Measurements from ENCODE around the gene LARP6. TPM values are rescaled to one million over a fixed set of nuclear protein-coding genes. Genes with fewer than 3 reads are reported as not detected.
A peak's percentile ranks its signal among the peaks of the same experiment; 100 is the strongest.
"Not testable (repeated sequence)": the region's sequence is repeated elsewhere in the genome, so short reads cannot be mapped to it uniquely, and the experiment has no call there.

The LARP6 gene
- total and polyA plus RNA-seq, 4 donors, result 4.2 to 8.7 (median 6.8) TPM

DNA sequence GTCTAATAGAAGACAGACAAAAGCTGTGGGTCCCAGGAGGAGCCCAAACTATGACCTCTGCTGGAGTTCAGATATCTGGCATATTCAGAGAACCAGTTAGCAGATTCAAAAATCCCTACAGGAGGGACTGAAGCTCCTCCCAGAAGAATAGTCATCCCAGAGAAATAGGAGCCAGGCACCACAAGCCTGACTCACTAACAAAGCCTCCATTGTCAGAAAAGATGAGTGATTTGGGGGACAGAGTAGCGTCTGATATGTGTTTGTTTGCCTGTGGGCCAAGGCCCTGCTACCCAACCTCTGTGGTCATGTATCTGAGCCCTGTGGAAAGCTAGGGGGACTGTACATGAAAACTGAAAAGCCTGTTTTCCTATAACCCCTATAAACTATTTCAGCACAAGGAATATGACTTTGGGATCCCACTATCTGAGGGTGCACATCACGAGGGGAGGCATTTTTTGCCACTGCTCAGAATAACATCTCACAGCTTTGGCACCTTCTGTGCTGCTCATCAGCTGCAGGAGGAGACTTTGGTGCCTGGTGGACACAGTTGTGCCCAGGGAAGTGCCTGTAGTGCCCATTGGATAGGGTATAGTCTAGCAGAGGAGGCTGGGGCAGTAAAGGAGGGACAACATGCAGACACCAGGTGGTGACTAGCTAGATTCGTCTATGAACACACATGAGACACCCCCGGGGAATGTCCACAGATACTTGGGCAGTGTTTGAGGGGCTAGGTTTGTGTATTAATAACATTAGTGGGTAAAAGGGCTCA, 9.7 kb upstream of the LARP6 start:
- Histone ChIP-seq H3K4me1 (ENCODE audit: control insufficient read depth in 5 of 5, insufficient read depth in 5 of 5, low read length in 5 of 5) (peaks cover 4 to 21% (median 9%) of the 10 kb centered on the region in 5 donors), H3K36me3 (ENCODE audit: control insufficient read depth in 4 of 4, insufficient read depth in 4 of 4, low read length in 4 of 4) (no peaks in the 10 kb centered on the region), H3K9me3 (ENCODE audit: control insufficient read depth in 4 of 4, insufficient read depth in 3 of 4, low read length in 3 of 4) (peaks cover 0 to 2% (median 0%) of the 10 kb centered on the region in 4 donors), H3K27me3 (ENCODE audit: control insufficient read depth in 3 of 3, insufficient read depth in 3 of 3, low read length in 2 of 3) (no peaks in the 10 kb centered on the region), H3K9ac (ENCODE audit: insufficient read depth in 1 of 2, low read length in 2 of 2) (no peak overlapping the region), H3K4me3 (no peak overlapping the region), H3K27ac (ENCODE audit: low read depth in 1 of 2, low read length in 1 of 2) (peak overlapping the region in 1 of 2 donors; percentile 39)
- 70 to 96% methylated on average over 4 of the region's 4 CpGs for WGBS, 2 donors
- TF ChIP-seq, protein P1, sequence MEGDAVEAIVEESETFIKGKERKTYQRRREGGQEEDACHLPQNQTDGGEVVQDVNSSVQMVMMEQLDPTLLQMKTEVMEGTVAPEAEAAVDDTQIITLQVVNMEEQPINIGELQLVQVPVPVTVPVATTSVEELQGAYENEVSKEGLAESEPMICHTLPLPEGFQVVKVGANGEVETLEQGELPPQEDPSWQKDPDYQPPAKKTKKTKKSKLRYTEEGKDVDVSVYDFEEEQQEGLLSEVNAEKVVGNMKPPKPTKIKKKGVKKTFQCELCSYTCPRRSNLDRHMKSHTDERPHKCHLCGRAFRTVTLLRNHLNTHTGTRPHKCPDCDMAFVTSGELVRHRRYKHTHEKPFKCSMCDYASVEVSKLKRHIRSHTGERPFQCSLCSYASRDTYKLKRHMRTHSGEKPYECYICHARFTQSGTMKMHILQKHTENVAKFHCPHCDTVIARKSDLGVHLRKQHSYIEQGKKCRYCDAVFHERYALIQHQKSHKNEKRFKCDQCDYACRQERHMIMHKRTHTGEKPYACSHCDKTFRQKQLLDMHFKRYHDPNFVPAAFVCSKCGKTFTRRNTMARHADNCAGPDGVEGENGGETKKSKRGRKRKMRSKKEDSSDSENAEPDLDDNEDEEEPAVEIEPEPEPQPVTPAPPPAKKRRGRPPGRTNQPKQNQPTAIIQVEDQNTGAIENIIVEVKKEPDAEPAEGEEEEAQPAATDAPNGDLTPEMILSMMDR (IDR thresholded peaks at IDR 0.05; ENCODE audit: control extremely low read depth, extremely low read depth), result no peak
- DNase-seq (no peak), ATAC-seq (ENCODE audit: insufficient read depth, low FRiP score) (no peak)

DNA sequence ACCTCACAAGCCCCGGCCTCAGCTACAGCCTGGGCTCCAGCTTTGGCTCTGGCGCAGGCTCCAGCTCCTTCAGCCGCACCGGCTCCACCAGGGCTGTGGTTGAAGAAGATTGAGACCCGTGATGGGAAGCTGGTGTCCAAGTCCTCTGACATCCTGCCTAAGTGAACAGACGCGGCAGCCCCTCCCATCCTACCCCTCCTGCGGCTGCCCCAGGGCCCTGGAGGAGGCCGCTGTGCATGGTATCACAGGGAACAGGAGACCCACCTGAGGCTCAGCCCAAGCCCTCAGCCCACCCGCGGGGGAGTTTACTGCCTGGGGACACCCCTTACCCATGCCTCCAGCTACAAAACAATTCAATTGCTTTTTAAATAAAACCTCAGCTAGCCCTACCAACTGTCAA, 6.0 kb upstream of the LARP6 start:
- 83 to 93% methylated on average over 11 of the region's 11 CpGs for WGBS, 2 donors
- TF ChIP-seq, protein P1 (IDR thresholded peaks at IDR 0.05; ENCODE audit: control extremely low read depth, extremely low read depth), result no peak
- ATAC-seq (ENCODE audit: insufficient read depth, low FRiP score), result no peak
- no peaks in the 10 kb centered on the region for H3K36me3 ChIP-seq (ENCODE audit: control insufficient read depth in 4 of 4, insufficient read depth in 4 of 4, low read length in 4 of 4)
- peaks cover 0 to 2% (median 0%) of the 10 kb centered on the region in 4 donors for H3K9me3 ChIP-seq (ENCODE audit: control insufficient read depth in 4 of 4, insufficient read depth in 3 of 4, low read length in 3 of 4)
- no peak for DNase-seq
- peaks cover 0 to 24% (median 7%) of the 10 kb centered on the region in 5 donors for H3K4me1 ChIP-seq (ENCODE audit: control insufficient read depth in 5 of 5, insufficient read depth in 5 of 5, low read length in 5 of 5)
- no peak overlapping the region for H3K9ac ChIP-seq (ENCODE audit: insufficient read depth in 1 of 2, low read length in 2 of 2)
- no peak overlapping the region for H3K27ac ChIP-seq (ENCODE audit: low read depth in 1 of 2, low read length in 1 of 2)
- peaks cover 0 to 3% (median 2%) of the 10 kb centered on the region in 3 donors for H3K27me3 ChIP-seq (ENCODE audit: control insufficient read depth in 3 of 3, insufficient read depth in 3 of 3, low read length in 2 of 3)
- H3K4me3 ChIP-seq, result no peak overlapping the region

DNA sequence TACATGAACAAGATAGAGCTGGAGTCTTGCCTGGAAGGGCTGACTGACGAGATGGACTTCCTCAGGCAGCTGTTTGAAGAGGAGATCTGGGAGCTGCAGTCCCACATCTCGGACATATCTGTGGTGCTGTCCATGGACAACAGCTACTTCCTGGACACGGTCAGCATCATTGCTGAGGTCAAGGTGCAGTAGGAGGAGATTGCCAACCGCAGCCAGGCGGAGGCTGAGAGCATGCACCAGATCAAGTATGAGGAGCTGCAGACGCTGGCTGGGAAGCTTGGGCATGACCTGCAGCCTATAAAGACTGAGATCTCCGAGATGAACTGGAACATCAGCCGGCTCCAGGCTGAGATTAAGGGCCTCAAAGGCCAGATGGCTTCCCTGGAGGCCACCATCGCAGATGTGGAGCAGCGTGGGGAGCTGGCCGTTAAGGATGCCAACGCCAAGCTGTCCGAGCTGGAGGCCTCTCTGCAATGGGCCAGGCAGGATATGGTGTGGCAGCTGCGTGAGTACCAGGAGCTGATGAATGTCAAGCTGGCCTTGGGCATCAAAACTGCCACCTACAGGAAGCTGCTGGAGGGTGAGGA, 5.5 kb upstream of the LARP6 start:
- Histone ChIP-seq H3K9me3 (ENCODE audit: control insufficient read depth in 4 of 4, insufficient read depth in 3 of 4, low read length in 3 of 4) (peaks cover 0 to 2% (median 0%) of the 10 kb centered on the region in 4 donors), H3K9ac (ENCODE audit: insufficient read depth in 1 of 2, low read length in 2 of 2) (no peak overlapping the region), H3K27ac (ENCODE audit: low read depth in 1 of 2, low read length in 1 of 2) (no peak overlapping the region), H3K4me3 (no peak overlapping the region), H3K36me3 (ENCODE audit: control insufficient read depth in 4 of 4, insufficient read depth in 4 of 4, low read length in 4 of 4) (no peaks in the 10 kb centered on the region), H3K27me3 (ENCODE audit: control insufficient read depth in 3 of 3, insufficient read depth in 3 of 3, low read length in 2 of 3) (peaks cover 0 to 3% (median 2%) of the 10 kb centered on the region in 3 donors), H3K4me1 (ENCODE audit: control insufficient read depth in 5 of 5, insufficient read depth in 5 of 5, low read length in 5 of 5) (peaks cover 0 to 26% (median 7%) of the 10 kb centered on the region in 5 donors)
- ATAC-seq (ENCODE audit: insufficient read depth, low FRiP score) (no peak), DNase-seq (no peak)
- WGBS, 2 donors, result 91 to 92% methylated on average over 14 of the region's 14 CpGs
- TF ChIP-seq, protein P1 (IDR thresholded peaks at IDR 0.05; ENCODE audit: control extremely low read depth, extremely low read depth), result no peak

DNA sequence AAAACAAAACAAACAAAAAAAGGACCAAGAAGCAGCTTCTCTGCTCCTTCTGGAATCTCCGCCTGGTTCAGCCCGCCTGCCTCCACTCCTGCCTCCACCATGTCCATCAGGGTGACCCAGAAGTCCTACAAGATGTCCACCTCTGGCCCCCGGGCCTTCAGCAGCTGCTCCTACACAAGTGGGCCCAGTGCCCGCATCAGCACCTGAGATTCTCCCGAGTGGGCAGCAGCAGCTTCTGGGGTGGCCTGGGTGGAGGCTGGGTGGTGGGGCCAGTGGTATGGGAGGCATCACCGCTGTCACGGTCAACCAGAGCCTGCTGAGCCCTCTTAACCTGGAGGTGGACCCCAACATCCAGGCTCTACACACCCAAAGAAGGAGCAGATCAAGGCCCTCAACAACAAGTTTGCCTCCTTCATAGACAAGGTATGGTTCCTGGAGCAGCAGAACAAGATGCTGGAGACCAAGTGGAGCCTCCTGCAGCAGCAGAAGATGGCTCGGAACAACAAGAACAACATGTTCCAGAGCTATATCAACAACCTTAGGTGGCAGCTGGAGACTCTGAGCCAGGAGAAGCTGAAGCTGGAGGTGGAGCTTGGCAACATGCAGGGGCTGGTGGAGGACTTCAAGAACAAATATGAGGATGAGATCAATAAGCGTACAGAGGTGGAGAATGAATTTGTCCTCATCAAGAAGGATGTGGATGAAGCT, 4.8 kb upstream of the LARP6 start:
- not testable (repeated sequence) for H3K36me3 ChIP-seq (ENCODE audit: control insufficient read depth in 4 of 4, insufficient read depth in 4 of 4, low read length in 4 of 4); ATAC-seq (ENCODE audit: insufficient read depth, low FRiP score); H3K9me3 ChIP-seq (ENCODE audit: control insufficient read depth in 4 of 4, insufficient read depth in 3 of 4, low read length in 3 of 4); DNase-seq; H3K27me3 ChIP-seq (ENCODE audit: control insufficient read depth in 3 of 3, insufficient read depth in 3 of 3, low read length in 2 of 3); H3K4me3 ChIP-seq; H3K27ac ChIP-seq (ENCODE audit: low read depth in 1 of 2, low read length in 1 of 2); H3K9ac ChIP-seq (ENCODE audit: insufficient read depth in 1 of 2, low read length in 2 of 2)
- WGBS, 2 donors, result 92% methylated on average over 9 of the region's 9 CpGs
- H3K4me1 ChIP-seq (ENCODE audit: control insufficient read depth in 5 of 5, insufficient read depth in 5 of 5, low read length in 5 of 5), result peaks cover 0 to 28% (median 11%) of the 10 kb centered on the region in 5 donors

Data from lung (tissue), 12 donors.